ENCODE results near the gene PRPSAP2.

PRPSAP2 gene

GRCh38 chr17:18957831-18958230 lies 99.9 kb downstream of the PRPSAP2 start:
- no peak overlapping the region for H3K4me2 ChIP-seq (ENCODE audit: low read length, poor library complexity, severe bottlenecking)
- no peak overlapping the region for H3K4me3 ChIP-seq (ENCODE audit: insufficient read depth in 1 of 2, low read depth in 1 of 2, low read length in 2 of 2)
- no peak overlapping the region for H3K27ac ChIP-seq (ENCODE audit: low read length, poor library complexity, severe bottlenecking)
- H2AK5ac ChIP-seq (ENCODE audit: low read length, severe bottlenecking): no peak overlapping the region
- H3K9me3 ChIP-seq (ENCODE audit: control insufficient read depth, low read length): no peaks in the 10 kb centered on the region
- 88% methylated on average over 4 of the region's 4 CpGs for WGBS
- no peak overlapping the region for H2AFZ ChIP-seq (ENCODE audit: low read depth, low read length)
- no peak overlapping the region for H2BK15ac ChIP-seq (ENCODE audit: low read depth, poor library complexity, severe bottlenecking)
- no peak overlapping the region for H3K9ac ChIP-seq (ENCODE audit: low read length)
- H3K14ac ChIP-seq (ENCODE audit: low read length in 2 of 2): no peak overlapping the region
- DNase-seq: no peak
- H3K4me1 ChIP-seq (ENCODE audit: control insufficient read depth, insufficient read depth, low read depth, low read length): peaks cover 27% of the 10 kb centered on the region
- H3K23ac ChIP-seq (ENCODE audit: low read length in 2 of 2): no peak overlapping the region
- peaks cover 0 to 7% of the 10 kb centered on the region in 2 experiments for H3K27me3 ChIP-seq (ENCODE audit: control insufficient read depth in 1 of 2, insufficient read depth in 1 of 2, low read length in 2 of 2)
- no peak overlapping the region for H4K91ac ChIP-seq (ENCODE audit: low read length)
- no peak overlapping the region for H3K4ac ChIP-seq (ENCODE audit: low read depth in 1 of 2, low read length in 2 of 2)
- H4K8ac ChIP-seq (ENCODE audit: low read length): no peak overlapping the region
- no peak overlapping the region for H2BK120ac ChIP-seq (ENCODE audit: low read depth, low read length)
- H2BK12ac ChIP-seq (ENCODE audit: low read length in 2 of 2): no peak overlapping the region
- H3K79me1 ChIP-seq (replicated peaks; ENCODE audit: low read length, poor library complexity, severe bottlenecking): no peaks in the 10 kb centered on the region
- H3K18ac ChIP-seq (ENCODE audit: low read depth in 1 of 2, low read length in 2 of 2): no peak overlapping the region
- no peak overlapping the region for H2BK5ac ChIP-seq (ENCODE audit: low read depth, low read length, poor library complexity, severe bottlenecking)
- H3K36me3 ChIP-seq (ENCODE audit: control insufficient read depth in 1 of 2, insufficient read depth in 2 of 2, low read depth in 1 of 2, low read length in 2 of 2): no peaks in the 10 kb centered on the region

GRCh38 chr17:18958611-18959010 lies 100.7 kb downstream of the PRPSAP2 start:
- H3K27ac ChIP-seq (ENCODE audit: low read length, poor library complexity, severe bottlenecking): no peak overlapping the region
- H3K9ac ChIP-seq (ENCODE audit: low read length): no peak overlapping the region
- no peak overlapping the region for H2BK15ac ChIP-seq (ENCODE audit: low read depth, poor library complexity, severe bottlenecking)
- no peak overlapping the region for H2AFZ ChIP-seq (ENCODE audit: low read depth, low read length)
- H3K9me3 ChIP-seq (ENCODE audit: control insufficient read depth, low read length): no peaks in the 10 kb centered on the region
- no peak for DNase-seq
- H3K4ac ChIP-seq (ENCODE audit: low read depth in 1 of 2, low read length in 2 of 2): no peak overlapping the region
- no peaks in the 10 kb centered on the region for H3K36me3 ChIP-seq (ENCODE audit: control insufficient read depth in 1 of 2, insufficient read depth in 2 of 2, low read depth in 1 of 2, low read length in 2 of 2)
- no peak overlapping the region for H3K4me3 ChIP-seq (ENCODE audit: insufficient read depth in 1 of 2, low read depth in 1 of 2, low read length in 2 of 2)
- H3K27me3 ChIP-seq (ENCODE audit: control insufficient read depth in 1 of 2, insufficient read depth in 1 of 2, low read length in 2 of 2): peaks cover 0 to 7% of the 10 kb centered on the region in 2 experiments
- peak overlapping the region; percentile 27 for H4K8ac ChIP-seq (ENCODE audit: low read length)
- no peaks in the 10 kb centered on the region for H3K79me1 ChIP-seq (replicated peaks; ENCODE audit: low read length, poor library complexity, severe bottlenecking)
- no peak overlapping the region for H2BK5ac ChIP-seq (ENCODE audit: low read depth, low read length, poor library complexity, severe bottlenecking)
- H3K18ac ChIP-seq (ENCODE audit: low read depth in 1 of 2, low read length in 2 of 2): no peak overlapping the region
- no peak overlapping the region for H4K91ac ChIP-seq (ENCODE audit: low read length)
- peak overlapping the region in 1 of 2 experiments; percentile 23 for H3K23ac ChIP-seq (ENCODE audit: low read length in 2 of 2)
- H2BK12ac ChIP-seq (ENCODE audit: low read length in 2 of 2): no peak overlapping the region
- peak overlapping the region; percentile 12 for H2AK5ac ChIP-seq (ENCODE audit: low read length, severe bottlenecking)
- no peak overlapping the region for H2BK120ac ChIP-seq (ENCODE audit: low read depth, low read length)
- WGBS: 96% methylated on average over 10 of the region's 11 CpGs
- H3K14ac ChIP-seq (ENCODE audit: low read length in 2 of 2): no peak overlapping the region
- H3K4me2 ChIP-seq (ENCODE audit: low read length, poor library complexity, severe bottlenecking): peak overlapping the region; percentile 24
- H3K4me1 ChIP-seq (ENCODE audit: control insufficient read depth, insufficient read depth, low read depth, low read length): peaks cover 31% of the 10 kb centered on the region

GRCh38 chr17:18959071-18959844 lies 101.3 kb downstream of the PRPSAP2 start:
- Histone ChIP-seq H3K27me3 (ENCODE audit: control insufficient read depth in 1 of 2, insufficient read depth in 1 of 2, low read length in 2 of 2) (peaks cover 0 to 5% of the 10 kb centered on the region in 2 experiments), H3K4me2 (ENCODE audit: low read length, poor library complexity, severe bottlenecking) (peak overlapping the region; percentile 24), H2BK5ac (ENCODE audit: low read depth, low read length, poor library complexity, severe bottlenecking) (no peak overlapping the region), H3K4ac (ENCODE audit: low read depth in 1 of 2, low read length in 2 of 2) (no peak overlapping the region), H4K8ac (ENCODE audit: low read length) (peak overlapping the region; percentile 27), H3K9me3 (ENCODE audit: control insufficient read depth, low read length) (no peaks in the 10 kb centered on the region), H3K23ac (ENCODE audit: low read length in 2 of 2) (peak overlapping the region in 1 of 2 experiments; percentile 23), H4K91ac (ENCODE audit: low read length) (no peak overlapping the region), H2AFZ (ENCODE audit: low read depth, low read length) (no peak overlapping the region), H3K36me3 (ENCODE audit: control insufficient read depth in 1 of 2, insufficient read depth in 2 of 2, low read depth in 1 of 2, low read length in 2 of 2) (no peaks in the 10 kb centered on the region), H3K27ac (ENCODE audit: low read length, poor library complexity, severe bottlenecking) (no peak overlapping the region), H3K79me1 (replicated peaks; ENCODE audit: low read length, poor library complexity, severe bottlenecking) (no peaks in the 10 kb centered on the region), H2BK12ac (ENCODE audit: low read length in 2 of 2) (peak overlapping the region in 1 of 2 experiments; percentile 59), H3K18ac (ENCODE audit: low read depth in 1 of 2, low read length in 2 of 2) (peak overlapping the region in 1 of 2 experiments; percentile 58), H2BK15ac (ENCODE audit: low read depth, poor library complexity, severe bottlenecking) (no peak overlapping the region), H2AK5ac (ENCODE audit: low read length, severe bottlenecking) (peak overlapping the region; percentile 50), H3K4me1 (ENCODE audit: control insufficient read depth, insufficient read depth, low read depth, low read length) (peaks cover 31% of the 10 kb centered on the region), H3K4me3 (ENCODE audit: insufficient read depth in 1 of 2, low read depth in 1 of 2, low read length in 2 of 2) (no peak overlapping the region), H3K9ac (ENCODE audit: low read length) (no peak overlapping the region), H3K14ac (ENCODE audit: low read length in 2 of 2) (peak overlapping the region in 1 of 2 experiments; percentile 62), H2BK120ac (ENCODE audit: low read depth, low read length) (no peak overlapping the region)
- 81% methylated on average over 22 of the region's 22 CpGs for WGBS
- no peak for DNase-seq

- H3K79me1 ChIP-seq (replicated peaks; ENCODE audit: low read length, poor library complexity, severe bottlenecking): no peaks in the 10 kb centered on the region
- no peak overlapping the region for H2BK12ac ChIP-seq (ENCODE audit: low read length in 2 of 2)
- H2BK5ac ChIP-seq (ENCODE audit: low read depth, low read length, poor library complexity, severe bottlenecking): no peak overlapping the region
- peak overlapping the region; percentile 10 for H2AFZ ChIP-seq (ENCODE audit: low read depth, low read length)
- no peak overlapping the region for H3K18ac ChIP-seq (ENCODE audit: low read depth in 1 of 2, low read length in 2 of 2)
- no peak overlapping the region for H4K8ac ChIP-seq (ENCODE audit: low read length)
- no peak for DNase-seq
- H3K14ac ChIP-seq (ENCODE audit: low read length in 2 of 2): no peak overlapping the region
- no peak overlapping the region for H2BK15ac ChIP-seq (ENCODE audit: low read depth, poor library complexity, severe bottlenecking)
- H3K4me1 ChIP-seq (ENCODE audit: control insufficient read depth, insufficient read depth, low read depth, low read length): peaks cover 31% of the 10 kb centered on the region
- H2BK120ac ChIP-seq (ENCODE audit: low read depth, low read length): no peak overlapping the region
- H3K27me3 ChIP-seq (ENCODE audit: control insufficient read depth in 1 of 2, insufficient read depth in 1 of 2, low read length in 2 of 2): peaks cover 0 to 5% of the 10 kb centered on the region in 2 experiments
- H3K4me3 ChIP-seq (ENCODE audit: insufficient read depth in 1 of 2, low read depth in 1 of 2, low read length in 2 of 2): no peak overlapping the region
- 94% methylated on average over 5 of the region's 5 CpGs for WGBS
- H3K27ac ChIP-seq (ENCODE audit: low read length, poor library complexity, severe bottlenecking): no peak overlapping the region
- no peak overlapping the region for H3K4ac ChIP-seq (ENCODE audit: low read depth in 1 of 2, low read length in 2 of 2)
- H2AK5ac ChIP-seq (ENCODE audit: low read length, severe bottlenecking): no peak overlapping the region
- no peak overlapping the region for H4K91ac ChIP-seq (ENCODE audit: low read length)
- H3K23ac ChIP-seq (ENCODE audit: low read length in 2 of 2): peak overlapping the region in 1 of 2 experiments; percentile 77
- H3K9ac ChIP-seq (ENCODE audit: low read length): no peak overlapping the region
- no peak overlapping the region for H3K4me2 ChIP-seq (ENCODE audit: low read length, poor library complexity, severe bottlenecking)
- H3K9me3 ChIP-seq (ENCODE audit: control insufficient read depth, low read length): no peaks in the 10 kb centered on the region
- no peaks in the 10 kb centered on the region for H3K36me3 ChIP-seq (ENCODE audit: control insufficient read depth in 1 of 2, insufficient read depth in 2 of 2, low read depth in 1 of 2, low read length in 2 of 2)
These were observed 101.9 kb downstream of the PRPSAP2 start for GRCh38 chr17:18959845-18960240.

All from mesenchymal stem cell (in vitro differentiated cells and primary cell).